Ascending aorta (tissue), 2 donors: ENCODE data around the gene RASSF5. TPM values are rescaled to one million over a fixed set of nuclear protein-coding genes. Genes with fewer than 3 reads are reported as not detected.

ENCODE experiments used
- DNase-seq, 2 donors: peaks; one replicate each; pipeline ENCODE4 v3.0.0-alpha.2; 2019; ENCODE audit warnings: low spot score in 2 of 2
- H3K27ac ChIP-seq, 2 donors: fragments of 200-600 bp; sonication (generic); one replicate each; pipeline ENCODE4 v1.5.1; 2016 to 2017; ENCODE audit warnings: mild to moderate bottlenecking in 1 of 2
- H3K27me3 ChIP-seq: fragments of 200-600 bp; sonication (generic); one replicate; pipeline ENCODE4 v1.5.1; 2017
- H3K36me3 ChIP-seq, 2 donors: fragments of 200-600 bp; sonication (generic); one replicate each; pipeline ENCODE4 v1.5.1; 2016
- H3K4me1 ChIP-seq, 2 donors: fragments of 200-600 bp; sonication (generic); one replicate each; pipeline ENCODE4 v1.5.1; 2016 to 2017; ENCODE audit warnings: mild to moderate bottlenecking in 1 of 2
- H3K4me3 ChIP-seq, 2 donors: fragments of 200-600 bp; sonication (generic); one replicate each; pipeline ENCODE4 v1.5.1; 2016 to 2017; ENCODE audit warnings: mild to moderate bottlenecking in 1 of 2
- H3K9me3 ChIP-seq, 2 donors: fragments of 200-600 bp; sonication (generic); one replicate each; pipeline ENCODE4 v1.5.1; 2016
- intact Hi-C: fragments of 100-400 bp; cut with DNase I; formaldehyde crosslinking; loops from one replicate; pipeline ENCODE4 v1.15.1; 2023
- total RNA-seq: library from RNA; depleted of rRNA; stranded (reverse); fragments of >200 nt; gene quantifications from one replicate; pipeline ENCODE4 v1.1.0, GENCODE V29; 2016
- TF ChIP-seq, protein P1 (sequence below), 3 experiments: fragments of 200-600 bp in 2 of 3; fragments of 450-650 bp in 1 of 3; sonication (generic) in 2 of 3; IDR thresholded peaks; one replicate each; pipeline ENCODE4 v1.5.1; 2016 to 2019; ENCODE audit warnings: antibody characterized with exemption in 3 of 3, mild to moderate bottlenecking in 1 of 3, moderate library complexity in 1 of 3

The RASSF5 gene
- total RNA-seq, 1 donor from 2014 or later: 8.9 TPM

DNA sequence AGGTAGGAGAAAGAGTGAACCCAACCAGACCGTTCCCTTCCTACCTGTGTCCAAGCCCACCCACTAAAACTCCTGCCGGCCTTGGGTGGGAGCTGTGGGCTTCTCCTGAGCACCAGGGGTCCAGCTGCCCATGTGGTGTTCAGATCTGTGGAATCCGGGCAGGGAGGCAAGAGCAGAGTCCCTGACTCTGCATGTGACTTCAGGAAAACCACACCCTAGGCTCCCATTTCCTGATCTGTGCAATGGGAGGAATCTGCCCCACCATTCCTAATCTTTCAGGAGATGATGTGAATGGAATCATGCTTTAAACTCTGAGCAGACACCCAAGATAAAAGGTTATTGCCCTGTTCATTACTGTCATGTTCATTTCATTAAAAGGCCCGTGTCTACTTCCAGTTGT lies 77.4 kb downstream of the RASSF5 start:
- no peak for DNase-seq
- no peak overlapping the region for H3K27ac ChIP-seq
- intact Hi-C loops: no loop called here
- H3K4me1 ChIP-seq: peaks cover 0 to 5% of the 10 kb centered on the region in 2 donors
- no peaks in the 10 kb centered on the region for H3K27me3 ChIP-seq
- H3K36me3 ChIP-seq: peaks cover 15 to 50% of the 10 kb centered on the region in 2 donors
- no peaks in the 10 kb centered on the region for H3K9me3 ChIP-seq
- TF ChIP-seq, protein P1, sequence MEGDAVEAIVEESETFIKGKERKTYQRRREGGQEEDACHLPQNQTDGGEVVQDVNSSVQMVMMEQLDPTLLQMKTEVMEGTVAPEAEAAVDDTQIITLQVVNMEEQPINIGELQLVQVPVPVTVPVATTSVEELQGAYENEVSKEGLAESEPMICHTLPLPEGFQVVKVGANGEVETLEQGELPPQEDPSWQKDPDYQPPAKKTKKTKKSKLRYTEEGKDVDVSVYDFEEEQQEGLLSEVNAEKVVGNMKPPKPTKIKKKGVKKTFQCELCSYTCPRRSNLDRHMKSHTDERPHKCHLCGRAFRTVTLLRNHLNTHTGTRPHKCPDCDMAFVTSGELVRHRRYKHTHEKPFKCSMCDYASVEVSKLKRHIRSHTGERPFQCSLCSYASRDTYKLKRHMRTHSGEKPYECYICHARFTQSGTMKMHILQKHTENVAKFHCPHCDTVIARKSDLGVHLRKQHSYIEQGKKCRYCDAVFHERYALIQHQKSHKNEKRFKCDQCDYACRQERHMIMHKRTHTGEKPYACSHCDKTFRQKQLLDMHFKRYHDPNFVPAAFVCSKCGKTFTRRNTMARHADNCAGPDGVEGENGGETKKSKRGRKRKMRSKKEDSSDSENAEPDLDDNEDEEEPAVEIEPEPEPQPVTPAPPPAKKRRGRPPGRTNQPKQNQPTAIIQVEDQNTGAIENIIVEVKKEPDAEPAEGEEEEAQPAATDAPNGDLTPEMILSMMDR (IDR thresholded peaks at IDR 0.05): no peak
- no peak overlapping the region for H3K4me3 ChIP-seq

DNA sequence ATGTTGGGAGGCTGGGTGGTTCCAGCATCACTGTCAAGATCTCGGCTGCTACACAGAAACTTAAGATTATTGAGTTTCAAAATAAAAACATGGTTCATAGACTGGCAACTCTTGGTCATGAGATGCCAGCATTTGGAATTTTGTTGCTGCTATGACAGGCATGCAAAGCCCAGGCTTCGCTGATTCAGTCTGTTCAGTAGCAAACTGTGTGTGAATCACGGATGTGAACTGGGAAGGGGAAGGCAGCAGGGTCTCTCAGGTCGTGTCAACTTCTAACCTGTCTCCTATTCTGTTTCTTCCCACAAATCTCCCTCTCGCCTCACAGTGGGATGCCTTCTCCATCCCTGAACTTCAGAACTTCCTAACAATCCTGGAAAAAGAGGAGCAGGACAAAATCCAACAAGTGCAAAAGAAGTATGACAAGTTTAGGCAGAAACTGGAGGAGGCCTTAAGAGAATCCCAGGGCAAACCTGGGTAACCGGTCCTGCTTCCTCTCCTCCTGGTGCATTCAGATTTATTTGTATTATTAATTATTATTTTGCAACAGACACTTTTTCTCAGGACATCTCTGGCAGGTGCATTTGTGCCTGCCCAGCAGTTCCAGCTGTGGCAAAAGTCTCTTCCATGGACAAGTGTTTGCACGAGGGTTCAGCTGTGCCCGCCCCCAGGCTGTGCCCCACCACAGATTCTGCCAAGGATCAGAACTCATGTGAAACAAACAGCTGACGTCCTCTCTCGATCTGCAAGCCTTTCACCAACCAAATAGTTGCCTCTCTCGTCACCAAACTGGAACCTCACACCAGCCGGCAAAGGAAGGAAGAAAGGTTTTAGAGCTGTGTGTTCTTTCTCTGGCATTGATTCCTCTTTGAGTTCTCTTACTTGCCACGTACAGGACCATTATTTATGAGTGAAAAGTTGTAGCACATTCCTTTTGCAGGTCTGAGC lies 79.4 kb downstream of the RASSF5 start:
- peaks cover 20 to 58% of the 10 kb centered on the region in 2 donors for H3K36me3 ChIP-seq
- no peak overlapping the region for H3K4me3 ChIP-seq
- intact Hi-C loops: no loop called here

DNA sequence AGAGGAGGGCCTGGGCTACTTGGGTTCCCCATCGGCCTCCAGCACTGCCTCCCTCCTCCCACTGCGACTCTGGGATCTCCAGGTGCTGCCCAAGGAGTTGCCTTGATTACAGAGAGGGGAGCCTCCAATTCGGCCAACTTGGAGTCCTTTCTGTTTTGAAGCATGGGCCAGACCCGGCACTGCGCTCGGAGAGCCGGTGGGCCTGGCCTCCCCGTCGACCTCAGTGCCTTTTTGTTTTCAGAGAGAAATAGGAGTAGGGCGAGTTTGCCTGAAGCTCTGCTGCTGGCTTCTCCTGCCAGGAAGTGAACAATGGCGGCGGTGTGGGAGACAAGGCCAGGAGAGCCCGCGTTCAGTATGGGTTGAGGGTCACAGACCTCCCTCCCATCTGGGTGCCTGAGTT lies 80.6 kb downstream of the RASSF5 start:
- TF ChIP-seq, protein P1 (IDR thresholded peaks at IDR 0.05): no peak
- Histone ChIP-seq H3K9me3 (no peaks in the 10 kb centered on the region), H3K4me1 (no peaks in the 10 kb centered on the region), H3K27me3 (no peaks in the 10 kb centered on the region), H3K4me3 (no peak overlapping the region), H3K27ac (no peak overlapping the region), H3K36me3 (peaks cover 31 to 70% of the 10 kb centered on the region in 2 donors)
- intact Hi-C loops: no loop called here
- no peak for DNase-seq

More for the DNA sequence above, 79.4 kb downstream of the RASSF5 start:
- TF ChIP-seq, protein P1 (IDR thresholded peaks at IDR 0.05): no peak
- no peak overlapping the region for H3K27ac ChIP-seq
- DNase-seq: no peak
- H3K9me3 ChIP-seq: no peaks in the 10 kb centered on the region
- H3K27me3 ChIP-seq: no peaks in the 10 kb centered on the region
- no peaks in the 10 kb centered on the region for H3K4me1 ChIP-seq

DNA sequence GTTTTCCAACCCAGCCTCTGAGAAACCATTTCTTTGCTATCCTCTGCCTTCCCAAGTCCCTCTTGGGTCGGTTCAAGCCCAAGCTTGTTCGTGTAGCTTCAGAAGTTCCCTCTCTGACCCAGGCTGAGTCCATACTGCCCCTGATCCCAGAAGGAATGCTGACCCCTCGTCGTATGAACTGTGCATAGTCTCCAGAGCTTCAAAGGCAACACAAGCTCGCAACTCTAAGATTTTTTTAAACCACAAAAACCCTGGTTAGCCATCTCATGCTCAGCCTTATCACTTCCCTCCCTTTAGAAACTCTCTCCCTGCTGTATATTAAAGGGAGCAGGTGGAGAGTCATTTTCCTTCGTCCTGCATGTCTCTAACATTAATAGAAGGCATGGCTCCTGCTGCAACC lies 81.2 kb downstream of the RASSF5 start:
- Histone ChIP-seq H3K27me3 (no peaks in the 10 kb centered on the region), H3K4me1 (no peaks in the 10 kb centered on the region), H3K27ac (no peak overlapping the region), H3K4me3 (no peak overlapping the region), H3K36me3 (peaks cover 35 to 75% of the 10 kb centered on the region in 2 donors), H3K9me3 (no peaks in the 10 kb centered on the region)
- intact Hi-C loops: no loop called here
- TF ChIP-seq, protein P1 (IDR thresholded peaks at IDR 0.05): no peak
- no peak for DNase-seq

DNA sequence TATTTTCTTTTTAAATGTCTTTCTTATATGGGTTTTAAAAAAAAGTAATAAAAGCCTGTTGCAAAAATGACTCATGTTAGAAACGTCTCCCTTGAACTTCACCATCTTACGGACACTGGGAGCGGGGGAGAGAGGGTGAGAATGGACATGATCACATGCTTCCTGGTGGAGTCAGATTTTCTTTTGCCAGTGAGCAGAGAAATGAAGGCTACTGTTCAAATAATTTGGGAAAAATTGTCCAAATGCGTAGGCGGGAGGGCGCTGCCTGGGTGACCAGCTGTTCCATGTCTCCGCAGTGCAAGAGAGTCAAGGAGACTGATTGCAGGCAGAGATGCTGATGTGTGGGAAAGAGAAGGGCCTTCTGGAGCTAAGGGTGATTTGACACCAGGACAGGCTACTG lies 81.9 kb downstream of the RASSF5 start:
- Histone ChIP-seq H3K27ac (no peak overlapping the region), H3K9me3 (no peaks in the 10 kb centered on the region), H3K27me3 (no peaks in the 10 kb centered on the region), H3K36me3 (peaks cover 40 to 80% of the 10 kb centered on the region in 2 donors), H3K4me1 (no peaks in the 10 kb centered on the region), H3K4me3 (no peak overlapping the region)
- intact Hi-C loops: no loop called here
- no peak for DNase-seq
- TF ChIP-seq, protein P1 (IDR thresholded peaks at IDR 0.05): no peak
